HEK293T (cell line): ENCODE results near the gene TSTD2.
"Not testable (repeated sequence)": the region's sequence is repeated elsewhere in the genome, so short reads cannot be mapped to it uniquely, and the experiment has no call there.

Experiments used
- ARNT ChIP-seq: fragments of 450-650 bp; IDR thresholded peaks from 2 replicates; pipeline ENCODE4 v1.6.1; 2017; ENCODE audit warnings: mild to moderate bottlenecking
- BHLHE40 ChIP-seq: fragments of 450-650 bp; IDR thresholded peaks from 2 replicates; pipeline ENCODE4 v1.6.1; 2016; ENCODE audit warnings: mild to moderate bottlenecking, moderate library complexity, borderline replicate concordance
- CTBP1 ChIP-seq: fragments of 450-650 bp; IDR thresholded peaks from 2 replicates; pipeline ENCODE4 v1.6.1; 2016; ENCODE audit warnings: borderline replicate concordance
- ELF4 ChIP-seq: fragments of 450-650 bp; IDR thresholded peaks from 2 replicates; pipeline ENCODE4 v1.6.1; 2017; ENCODE audit warnings: antibody characterized with exemption
- FOXA1 ChIP-seq: fragments of 450-650 bp; IDR thresholded peaks from 2 replicates; pipeline ENCODE4 v1.6.1; 2016; ENCODE audit warnings: mild to moderate bottlenecking
- FOXK2 ChIP-seq: fragments of 450-650 bp; IDR thresholded peaks from 2 replicates; pipeline ENCODE4 v1.6.1; 2016; ENCODE audit warnings: mild to moderate bottlenecking
- FOXM1 ChIP-seq: fragments of 450-650 bp; IDR thresholded peaks from 2 replicates; pipeline ENCODE4 v1.6.1; 2017; ENCODE audit warnings: mild to moderate bottlenecking, borderline replicate concordance
- L3MBTL2 ChIP-seq: fragments of 450-650 bp; conservative IDR thresholded peaks from 2 replicates; pipeline ENCODE4 v1.6.1; 2016; ENCODE audit warnings: mild to moderate bottlenecking
- NFRKB ChIP-seq: fragments of 450-650 bp; IDR thresholded peaks from 2 replicates; pipeline ENCODE4 v1.6.1; 2016; ENCODE audit warnings: mild to moderate bottlenecking, moderate library complexity
- SP1 ChIP-seq: fragments of 450-650 bp; IDR thresholded peaks from 2 replicates; pipeline ENCODE4 v1.6.1; 2017
- SUZ12 ChIP-seq: fragments of 450-650 bp; IDR thresholded peaks from 2 replicates; pipeline ENCODE4 v1.6.1; 2016; ENCODE audit warnings: mild to moderate bottlenecking
- TARDBP ChIP-seq: fragments of 450-650 bp; IDR thresholded peaks from 2 replicates; pipeline ENCODE4 v1.6.1; 2016
- ZNF384 ChIP-seq: fragments of 450-650 bp; IDR thresholded peaks from 2 replicates; pipeline ENCODE4 v1.6.1; 2016

DNA sequence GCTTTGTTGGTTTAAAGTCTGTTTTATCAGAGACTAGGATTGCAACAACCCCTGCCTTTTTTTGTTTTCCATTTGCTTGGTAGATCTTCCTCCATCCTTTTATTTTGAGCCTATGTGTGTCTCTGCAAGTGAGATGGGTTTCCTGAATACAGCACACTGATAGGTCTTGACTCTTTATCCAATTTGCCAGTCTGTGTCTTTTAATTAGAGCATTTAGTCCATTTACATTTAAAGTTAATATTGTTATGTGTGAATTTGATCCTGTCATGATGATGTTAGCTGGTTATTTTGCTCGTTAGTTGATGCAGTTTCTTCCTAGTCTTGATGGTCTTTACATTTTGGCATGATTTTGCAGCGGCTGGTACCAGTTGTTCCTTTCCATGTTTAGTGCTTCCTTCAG, 48.4 kb downstream of the TSTD2 start:
- not testable (repeated sequence) for TF ChIP-seq ZNF384, SUZ12, FOXA1, BHLHE40, FOXK2, ELF4, CTBP1, SP1, TARDBP, L3MBTL2, ARNT, NFRKB, FOXM1
